ENCODE results near the gene MAL. TPM values are rescaled to one million over a fixed set of nuclear protein-coding genes. Genes with fewer than 3 reads are reported as not detected.

The MAL gene
- total and polyA plus RNA-seq, 2 of the 8 experiments (the other 6 are each of a cell fraction or from before 2014, with no cell fraction given): not detected

DNA sequence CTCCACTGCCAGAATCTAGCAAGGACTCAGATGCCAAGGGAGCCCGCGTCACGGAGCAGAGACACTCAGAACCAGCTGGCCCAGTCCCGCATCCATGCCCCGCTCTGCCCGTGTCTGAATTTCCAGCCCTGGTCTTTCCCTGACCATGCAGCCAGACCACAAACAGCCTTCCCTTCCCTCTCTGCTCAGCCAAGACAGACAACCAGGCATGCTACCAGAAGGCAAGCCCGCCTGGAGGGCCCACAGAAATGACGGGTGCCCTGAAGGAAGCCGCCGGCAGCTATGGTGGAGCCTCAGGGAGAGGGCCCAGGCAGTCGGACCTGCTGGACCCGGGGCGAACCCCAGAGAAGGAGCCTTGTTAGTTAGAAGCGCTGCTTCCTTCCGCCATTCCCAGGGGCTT is 45.1 kb upstream of the MAL start:
- Histone ChIP-seq H3K4me3 (ENCODE audit: extremely low read depth in 1 of 4, insufficient read depth in 2 of 4, low read depth in 3 of 4, low read length in 4 of 4) (no peak overlapping the region), H2BK120ac (replicated peaks; ENCODE audit: low read depth, low read length) (no peak overlapping the region), H2AFZ (ENCODE audit: low read length) (no peak overlapping the region), H3K9me3 (ENCODE audit: insufficient read depth in 2 of 2, low read depth in 1 of 2, low read length in 1 of 2) (peaks cover 71 to 92% of the 10 kb centered on the region in 2 experiments), H3K4me1 (replicated peaks in 1 of 4; ENCODE audit: control insufficient read depth in 3 of 4, insufficient read depth in 4 of 4, low read length in 3 of 4) (no peaks in the 10 kb centered on the region), H3K79me1 (ENCODE audit: low read depth, low read length) (no peaks in the 10 kb centered on the region), H3K18ac (ENCODE audit: extremely low read depth, low read length) (no peak overlapping the region), H4K20me1 (replicated peaks in 1 of 2; ENCODE audit: control insufficient read depth in 1 of 2, insufficient read depth in 2 of 2, low read length in 2 of 2) (no peaks in the 10 kb centered on the region), H3K56ac (replicated peaks; ENCODE audit: insufficient read length, low read depth, low read length) (no peak overlapping the region), H3K27ac (ENCODE audit: low read depth, low read length) (no peak overlapping the region), H3K4ac (replicated peaks; ENCODE audit: insufficient read length, low read depth, low read length) (no peak overlapping the region), H4K91ac (replicated peaks; ENCODE audit: insufficient read length, low read length) (no peak overlapping the region), H3K9ac (replicated peaks in 1 of 4; ENCODE audit: extremely low read depth in 1 of 4, low read depth in 3 of 4, low read length in 3 of 4) (no peak overlapping the region), H2BK15ac (ENCODE audit: low read length) (no peak overlapping the region), H2BK5ac (ENCODE audit: low read depth, low read length) (no peak overlapping the region), H3K23me2 (ENCODE audit: low read depth, low read length) (no peaks in the 10 kb centered on the region), H4K5ac (ENCODE audit: insufficient read length, low read depth, low read length) (no peak overlapping the region), H3K79me2 (ENCODE audit: control insufficient read depth in 1 of 2, insufficient read depth in 2 of 2, low read length in 2 of 2) (no peaks in the 10 kb centered on the region), H3K4me2 (ENCODE audit: insufficient read depth in 1 of 2, low read depth in 2 of 2, low read length in 2 of 2) (no peak overlapping the region), H3K27me3 (replicated peaks in 1 of 4; ENCODE audit: control insufficient read depth in 3 of 4, extremely low read depth in 1 of 4, insufficient read depth in 3 of 4, low read length in 3 of 4) (no peaks in the 10 kb centered on the region; a peak in 1 of 7 replicates), H2BK20ac (ENCODE audit: low read length) (no peak overlapping the region), H4K8ac (ENCODE audit: extremely low read depth, insufficient read depth, low read length) (no peak overlapping the region), H2AK5ac (ENCODE audit: low read depth, low read length) (no peak overlapping the region), H3K36me3 (ENCODE audit: control insufficient read depth in 2 of 4, insufficient read depth in 4 of 4, low read length in 3 of 4) (no peaks in the 10 kb centered on the region), H3K14ac (ENCODE audit: insufficient read length) (no peak overlapping the region), H2BK12ac (ENCODE audit: low read depth, low read length) (no peak overlapping the region), H3K23ac (ENCODE audit: insufficient read length) (no peak overlapping the region)
- ChIA-PET CTCF (ENCODE audit: partially characterized antibody) (no interaction called here), POLR2A (ENCODE audit: partially characterized antibody) (no interaction called here)
- no peak for FAIRE-seq
- TF ChIP-seq EZH2 (IDR thresholded peaks at IDR 0.05; ENCODE audit: low read depth, low read length, severe bottlenecking) (no peak), PHF8 (conservative IDR thresholded peaks at IDR 0.05; ENCODE audit: low read depth, low read length) (no peak), EP300 (IDR thresholded peaks at IDR 0.05; ENCODE audit: borderline replicate concordance in 1 of 2, low read depth in 2 of 2, low read length in 2 of 2) (no peak), NANOG (IDR thresholded peaks at IDR 0.05; ENCODE audit: insufficient read depth, low read depth, low read length, poor library complexity, severe bottlenecking) (no peak)
- no peak for DNase-seq (ENCODE audit: low read depth in 1 of 2, low spot score in 2 of 2)
- WGBS, 2 experiments (ENCODE audit: extremely low coverage in 1 of 2, insufficient coverage in 1 of 2, insufficient read length in 1 of 2, insufficient replicate concordance in 2 of 2, low coverage in 1 of 2, low lambda C conversion rate in 2 of 2, missing lambda C conversion rate in 1 of 2): 88% methylated on average over 12 of the region's 15 CpGs; no CpG with 5 or more reads in 1 of the 2 experiments

Measured in H1 (cell line).